GM12878 (cell line): ENCODE results near the gene CIROP. TPM values are rescaled to one million over a fixed set of nuclear protein-coding genes. Genes with fewer than 3 reads are reported as not detected.

Experiments
- ATAC-seq: fragments of 200-7000 bp; cut with Tn5 transposase; 3 replicates; pipeline ENCODE4 v1.9.1; 2020; ENCODE audit warnings: mild to moderate bottlenecking, moderate library complexity
- BruUV-seq: library from RNA; stranded (reverse); fragments of 400-500 nt; replicated peaks from 2 replicates; lab custom pipeline; 2021; lab: Mats Ljungman, UMichigan
- CTCF ChIA-PET: fragments of 300-600 bp; sonication (Branson Sonifier 250); formaldehyde crosslinking; extraction: SDS; loops from one replicate; lab custom pipeline; 2021; ENCODE audit warnings: inconsistent platforms; lab: Yijun Ruan, JAX
- POLR2A ChIA-PET: fragments of 350-600 bp; formaldehyde crosslinking; extraction: SDS; loops from one replicate; lab custom pipeline; 2021; ENCODE audit warnings: inconsistent platforms; lab: Charles Lee
- RAD21 ChIA-PET: fragments of 300-600 bp; sonication (Branson Sonifier 250); formaldehyde crosslinking; loops from one replicate; lab custom pipeline; 2023; ENCODE audit warnings: antibody characterized with exemption; ENCODE audit not compliant: unreplicated experiment; lab: Charles Lee
- SMC1A ChIA-PET: fragments of 300-600 bp; sonication (Branson Sonifier 250); formaldehyde crosslinking; loops from one replicate; lab custom pipeline; 2023; ENCODE audit not compliant: unreplicated experiment, uncharacterized antibody; lab: Charles Lee
- DNase-seq: peaks from one replicate; pipeline ENCODE4 v3.0.0-alpha.2; 2011; ENCODE audit warnings: low read depth, low spot score
- FAIRE-seq: peaks from 3 replicates; lab custom pipeline; 2011; peaks lifted over from hg19 to GRCh38; lab: Jason Lieb, UNC
- H2AFZ ChIP-seq: 2 replicates; pipeline ENCODE4 v1.6.0; 2011; ENCODE audit warnings: low read depth, low read length, control low read depth; ENCODE audit not compliant: control insufficient read depth
- H3K27ac ChIP-seq: 2 replicates; pipeline ENCODE4 v1.5.1; 2011; ENCODE audit warnings: control low read depth; ENCODE audit not compliant: control insufficient read depth, insufficient read depth
- H3K27me3 ChIP-seq, 2 experiments: replicated peaks in 1 of 2; 2 replicates each; pipeline versions ENCODE4 v1.6.0 to v1.6.1; 2011; ENCODE audit warnings: low read length in 1 of 2; ENCODE audit not compliant: control insufficient read depth in 2 of 2, insufficient read depth in 2 of 2
- H3K36me3 ChIP-seq, 2 experiments: 2 replicates each; pipeline ENCODE4 v1.5.1; 2011; ENCODE audit warnings: low read length in 1 of 2; ENCODE audit not compliant: control insufficient read depth in 2 of 2, insufficient read depth in 2 of 2
- H3K4me1 ChIP-seq: 2 replicates; pipeline ENCODE4 v1.6.1; 2011; ENCODE audit warnings: mild to moderate bottlenecking, low read length, moderate library complexity, mixed read lengths; ENCODE audit not compliant: control insufficient read depth, insufficient read depth
- H3K4me2 ChIP-seq: 2 replicates; pipeline ENCODE4 v1.6.0; 2011; ENCODE audit warnings: control low read depth; ENCODE audit not compliant: control insufficient read depth, insufficient read depth
- H3K4me3 ChIP-seq: fragments of 200-600 bp; sonication (generic); 2 replicates; pipeline ENCODE4 v1.5.1; 2016
- H3K79me2 ChIP-seq: 2 replicates; pipeline ENCODE4 v1.6.0; 2011; ENCODE audit warnings: low read length; ENCODE audit not compliant: control insufficient read depth, insufficient read depth
- H3K9ac ChIP-seq: 2 replicates; pipeline ENCODE4 v1.8.0; 2011; ENCODE audit warnings: low read length, control low read depth, mixed read lengths; ENCODE audit not compliant: control insufficient read depth, insufficient read depth
- H3K9me3 ChIP-seq: replicated peaks from 3 replicates; pipeline ENCODE4 v1.5.1; 2011; ENCODE audit warnings: mild to moderate bottlenecking, low read length; ENCODE audit not compliant: control insufficient read depth, insufficient read depth
- H4K20me1 ChIP-seq: 2 replicates; pipeline ENCODE4 v1.6.0; 2011; ENCODE audit not compliant: control insufficient read depth, insufficient read depth
- BRCA1 ChIP-seq: IDR thresholded peaks from 2 replicates; pipeline ENCODE4 v1.6.1; 2011; ENCODE audit warnings: low read depth, low read length, improper control_type of control experiment
- DPF2 ChIP-seq: fragments of 450-650 bp; IDR thresholded peaks from 2 replicates; pipeline ENCODE4 v1.6.1; 2017; ENCODE audit warnings: mild to moderate bottlenecking
- FOS ChIP-seq: IDR thresholded peaks from 3 replicates; pipeline ENCODE4 v1.6.1; 2011; ENCODE audit warnings: borderline replicate concordance; ENCODE audit not compliant: insufficient read length; ENCODE audit errors: extremely low read depth
- KAT2A ChIP-seq: conservative IDR thresholded peaks from 2 replicates; pipeline ENCODE4 v1.6.1; 2011; ENCODE audit warnings: low read depth, low read length; ENCODE audit not compliant: control insufficient read depth
- LARP7 ChIP-seq: fragments of 450-650 bp; IDR thresholded peaks from 2 replicates; pipeline ENCODE4 v1.6.1; 2017; ENCODE audit warnings: mild to moderate bottlenecking
- MAX ChIP-seq: IDR thresholded peaks from 2 replicates; pipeline ENCODE4 v1.6.1; 2012; ENCODE audit warnings: low read depth, low read length, improper control_type of control experiment
- MXI1 ChIP-seq: fragments of 150-350 bp; IDR thresholded peaks from 2 replicates; pipeline ENCODE4 v1.6.1; 2011; ENCODE audit warnings: low read depth, mild to moderate bottlenecking, inconsistent platforms, low read length, improper control_type of control experiment
- NR2C1 ChIP-seq: fragments of 450-650 bp; IDR thresholded peaks from 2 replicates; pipeline ENCODE4 v1.6.1; 2017; ENCODE audit warnings: antibody characterized with exemption, mild to moderate bottlenecking, moderate library complexity
- POLR2A ChIP-seq: IDR thresholded peaks from 2 replicates; pipeline ENCODE4 v1.6.1; 2011; ENCODE audit warnings: low read depth, mild to moderate bottlenecking, low read length
- RB1 ChIP-seq: fragments of 450-650 bp; formaldehyde crosslinking; IDR thresholded peaks from 2 replicates; pipeline ENCODE4 v1.6.1; 2017; ENCODE audit warnings: mild to moderate bottlenecking, borderline replicate concordance
- RFX5 ChIP-seq: IDR thresholded peaks from 2 replicates; pipeline ENCODE4 v1.6.1; 2011; ENCODE audit warnings: low read depth, low read length, improper control_type of control experiment
- SMC3 ChIP-seq: IDR thresholded peaks from 2 replicates; pipeline ENCODE4 v1.6.1; 2011; ENCODE audit warnings: low read length, improper control_type of control experiment, borderline replicate concordance
- SUPT20H ChIP-seq: IDR thresholded peaks from 2 replicates; pipeline ENCODE4 v1.6.1; 2011; ENCODE audit warnings: low read depth, mild to moderate bottlenecking, low read length, moderate library complexity, borderline replicate concordance; ENCODE audit not compliant: control insufficient read depth
- WGBS: methylation state at CpG from one replicate; pipeline ENCODE4 v1.1.6; 2016; ENCODE audit warnings: low lambda C conversion rate; ENCODE audit not compliant: insufficient replicate concordance, insufficient coverage; ENCODE audit errors: missing lambda C conversion rate; 5-methylcytosine and 5-hydroxymethylcytosine counted together
- in situ Hi-C: fragments of 300-500 bp; cut with MboI; formaldehyde crosslinking; loops from 9 replicates; pipeline ENCODE4 v1.14.3; 2018; ENCODE audit warnings: mixed read lengths
- intact Hi-C: fragments of 100-400 bp; cut with micrococcal nuclease; formaldehyde crosslinking; loops from one replicate; pipeline ENCODE4 v1.14.2; 2022; ENCODE audit not compliant: unreplicated experiment
- polyA plus RNA-seq, 11 experiments: library from polyadenylated mRNA; depleted of rRNA in 4 of 11; unstranded in 6 of 11; stranded (reverse) in 5 of 11; fragments of >200 nt; fragmentation: Nextera tagmentation in 4 of 11; fragmentation: Illumina TruSeq in 1 of 11; extraction: Ambion mirVana in 4 of 11; extraction: Trizol in 1 of 11; gene quantifications; 1 replicate in 1 of 11; 2 replicates in 10 of 11; pipeline versions ENCODE4 v1.2.1 to v1.2.3, GENCODE V29; 2011 to 2016; ENCODE audit warnings: inconsistent platforms in 2 of 11, missing spikeins in 2 of 11, low read depth in 1 of 11
- total RNA-seq, 4 experiments: library from RNA; depleted of rRNA in 3 of 4; stranded (reverse); fragments of >200 nt in 3 of 4; fragmentation: Illumina TruSeq in 1 of 4; extraction: Trizol in 1 of 4; gene quantifications; 2 replicates each; pipeline versions ENCODE4 v1.2.1 to v1.2.3, GENCODE V29; 2013 to 2021
- TF ChIP-seq, protein P1 (sequence below): IDR thresholded peaks from 2 replicates; pipeline ENCODE4 v1.6.1; 2012; ENCODE audit warnings: mild to moderate bottlenecking, low read depth, low read length
- TF ChIP-seq, protein P2 (sequence below): IDR thresholded peaks from 2 replicates; pipeline ENCODE4 v1.6.1; 2011; ENCODE audit warnings: low read depth, low read length, improper control_type of control experiment, borderline replicate concordance
- TF ChIP-seq, protein P3 (sequence below): fragments of 450-650 bp; IDR thresholded peaks from 2 replicates; pipeline ENCODE4 v1.6.1; 2017; ENCODE audit warnings: mild to moderate bottlenecking, moderate library complexity

Gene CIROP
- total and polyA plus RNA-seq, 10 of the 15 experiments (the other 5 are each of a cell fraction or from before 2014, with no cell fraction given): not detected

GRCh38 chr14:23148591-23149249, 43.9 kb upstream of the CIROP start:
- ATAC-seq: no peak
- DNase-seq: no peak
- TF ChIP-seq, protein P1, sequence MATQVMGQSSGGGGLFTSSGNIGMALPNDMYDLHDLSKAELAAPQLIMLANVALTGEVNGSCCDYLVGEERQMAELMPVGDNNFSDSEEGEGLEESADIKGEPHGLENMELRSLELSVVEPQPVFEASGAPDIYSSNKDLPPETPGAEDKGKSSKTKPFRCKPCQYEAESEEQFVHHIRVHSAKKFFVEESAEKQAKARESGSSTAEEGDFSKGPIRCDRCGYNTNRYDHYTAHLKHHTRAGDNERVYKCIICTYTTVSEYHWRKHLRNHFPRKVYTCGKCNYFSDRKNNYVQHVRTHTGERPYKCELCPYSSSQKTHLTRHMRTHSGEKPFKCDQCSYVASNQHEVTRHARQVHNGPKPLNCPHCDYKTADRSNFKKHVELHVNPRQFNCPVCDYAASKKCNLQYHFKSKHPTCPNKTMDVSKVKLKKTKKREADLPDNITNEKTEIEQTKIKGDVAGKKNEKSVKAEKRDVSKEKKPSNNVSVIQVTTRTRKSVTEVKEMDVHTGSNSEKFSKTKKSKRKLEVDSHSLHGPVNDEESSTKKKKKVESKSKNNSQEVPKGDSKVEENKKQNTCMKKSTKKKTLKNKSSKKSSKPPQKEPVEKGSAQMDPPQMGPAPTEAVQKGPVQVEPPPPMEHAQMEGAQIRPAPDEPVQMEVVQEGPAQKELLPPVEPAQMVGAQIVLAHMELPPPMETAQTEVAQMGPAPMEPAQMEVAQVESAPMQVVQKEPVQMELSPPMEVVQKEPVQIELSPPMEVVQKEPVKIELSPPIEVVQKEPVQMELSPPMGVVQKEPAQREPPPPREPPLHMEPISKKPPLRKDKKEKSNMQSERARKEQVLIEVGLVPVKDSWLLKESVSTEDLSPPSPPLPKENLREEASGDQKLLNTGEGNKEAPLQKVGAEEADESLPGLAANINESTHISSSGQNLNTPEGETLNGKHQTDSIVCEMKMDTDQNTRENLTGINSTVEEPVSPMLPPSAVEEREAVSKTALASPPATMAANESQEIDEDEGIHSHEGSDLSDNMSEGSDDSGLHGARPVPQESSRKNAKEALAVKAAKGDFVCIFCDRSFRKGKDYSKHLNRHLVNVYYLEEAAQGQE: no peak
- TF ChIP-seq BRCA1 (no peak), SUPT20H (no peak), MXI1 (no peak), MAX (no peak), LARP7 (no peak), KAT2A (no peak), RB1 (no peak), POLR2A (no peak), DPF2 (no peak), RFX5 (no peak), NR2C1 (no peak), SMC3 (no peak), FOS (no peak)
- TF ChIP-seq, protein P2, sequence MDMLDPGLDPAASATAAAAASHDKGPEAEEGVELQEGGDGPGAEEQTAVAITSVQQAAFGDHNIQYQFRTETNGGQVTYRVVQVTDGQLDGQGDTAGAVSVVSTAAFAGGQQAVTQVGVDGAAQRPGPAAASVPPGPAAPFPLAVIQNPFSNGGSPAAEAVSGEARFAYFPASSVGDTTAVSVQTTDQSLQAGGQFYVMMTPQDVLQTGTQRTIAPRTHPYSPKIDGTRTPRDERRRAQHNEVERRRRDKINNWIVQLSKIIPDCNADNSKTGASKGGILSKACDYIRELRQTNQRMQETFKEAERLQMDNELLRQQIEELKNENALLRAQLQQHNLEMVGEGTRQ: no peak
- TF ChIP-seq, protein P3, sequence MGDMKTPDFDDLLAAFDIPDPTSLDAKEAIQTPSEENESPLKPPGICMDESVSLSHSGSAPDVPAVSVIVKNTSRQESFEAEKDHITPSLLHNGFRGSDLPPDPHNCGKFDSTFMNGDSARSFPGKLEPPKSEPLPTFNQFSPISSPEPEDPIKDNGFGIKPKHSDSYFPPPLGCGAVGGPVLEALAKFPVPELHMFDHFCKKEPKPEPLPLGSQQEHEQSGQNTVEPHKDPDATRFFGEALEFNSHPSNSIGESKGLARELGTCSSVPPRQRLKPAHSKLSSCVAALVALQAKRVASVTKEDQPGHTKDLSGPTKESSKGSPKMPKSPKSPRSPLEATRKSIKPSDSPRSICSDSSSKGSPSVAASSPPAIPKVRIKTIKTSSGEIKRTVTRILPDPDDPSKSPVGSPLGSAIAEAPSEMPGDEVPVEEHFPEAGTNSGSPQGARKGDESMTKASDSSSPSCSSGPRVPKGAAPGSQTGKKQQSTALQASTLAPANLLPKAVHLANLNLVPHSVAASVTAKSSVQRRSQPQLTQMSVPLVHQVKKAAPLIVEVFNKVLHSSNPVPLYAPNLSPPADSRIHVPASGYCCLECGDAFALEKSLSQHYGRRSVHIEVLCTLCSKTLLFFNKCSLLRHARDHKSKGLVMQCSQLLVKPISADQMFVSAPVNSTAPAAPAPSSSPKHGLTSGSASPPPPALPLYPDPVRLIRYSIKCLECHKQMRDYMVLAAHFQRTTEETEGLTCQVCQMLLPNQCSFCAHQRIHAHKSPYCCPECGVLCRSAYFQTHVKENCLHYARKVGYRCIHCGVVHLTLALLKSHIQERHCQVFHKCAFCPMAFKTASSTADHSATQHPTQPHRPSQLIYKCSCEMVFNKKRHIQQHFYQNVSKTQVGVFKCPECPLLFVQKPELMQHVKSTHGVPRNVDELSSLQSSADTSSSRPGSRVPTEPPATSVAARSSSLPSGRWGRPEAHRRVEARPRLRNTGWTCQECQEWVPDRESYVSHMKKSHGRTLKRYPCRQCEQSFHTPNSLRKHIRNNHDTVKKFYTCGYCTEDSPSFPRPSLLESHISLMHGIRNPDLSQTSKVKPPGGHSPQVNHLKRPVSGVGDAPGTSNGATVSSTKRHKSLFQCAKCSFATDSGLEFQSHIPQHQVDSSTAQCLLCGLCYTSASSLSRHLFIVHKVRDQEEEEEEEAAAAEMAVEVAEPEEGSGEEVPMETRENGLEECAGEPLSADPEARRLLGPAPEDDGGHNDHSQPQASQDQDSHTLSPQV: no peak

More at GRCh38 chr14:23148591-23149249, 43.9 kb upstream of the CIROP start:
- ChIA-PET CTCF (interaction anchor here (0.6 to 1.4 kb wide), 2 partner anchors 24 to 28 kb away, joined by 3 to 4 read pairs; no protein-coding TSS in a partner anchor), SMC1A (no interaction called here), RAD21 (no interaction called here), POLR2A (no interaction called here)
- no peak overlapping the region for H2AFZ ChIP-seq
- H3K36me3 ChIP-seq: no peaks in the 10 kb centered on the region
- intact Hi-C loops (no loop called here), in situ Hi-C loops (no loop called here)
- WGBS: 65% methylated on average over 5 of the region's 5 CpGs
- H3K4me1 ChIP-seq: no peaks in the 10 kb centered on the region; the same call in 1 of the 2 replicates
- no TSS peak for BruUV-seq
- no peak overlapping the region for H3K27ac ChIP-seq
- H3K4me3 ChIP-seq: no peak overlapping the region
- no peak for FAIRE-seq
- no peaks in the 10 kb centered on the region; the same call in 1 of the 2 replicates for H4K20me1 ChIP-seq
- no peaks in the 10 kb centered on the region for H3K79me2 ChIP-seq
- no peak overlapping the region for H3K9ac ChIP-seq
- H3K9me3 ChIP-seq: no peaks in the 10 kb centered on the region
- no peak overlapping the region for H3K4me2 ChIP-seq
- peaks cover 0 to 2% of the 10 kb centered on the region in 2 experiments; a peak in 3 of 4 replicates for H3K27me3 ChIP-seq
